GM21360 (cell line): ENCODE measurements around the gene TKFC.
"Not testable (repeated sequence)": the region's sequence is repeated elsewhere in the genome, so short reads cannot be mapped to it uniquely, and the experiment has no call there.

ENCODE experiments used
- ATAC-seq: cut with Tn5 transposase; IDR thresholded peaks from one replicate; pipeline ENCODE4 v1.9.1; 2021; ENCODE audit warnings: mild to moderate bottlenecking, moderate library complexity; ENCODE audit not compliant: unreplicated experiment

Gene TKFC

DNA sequence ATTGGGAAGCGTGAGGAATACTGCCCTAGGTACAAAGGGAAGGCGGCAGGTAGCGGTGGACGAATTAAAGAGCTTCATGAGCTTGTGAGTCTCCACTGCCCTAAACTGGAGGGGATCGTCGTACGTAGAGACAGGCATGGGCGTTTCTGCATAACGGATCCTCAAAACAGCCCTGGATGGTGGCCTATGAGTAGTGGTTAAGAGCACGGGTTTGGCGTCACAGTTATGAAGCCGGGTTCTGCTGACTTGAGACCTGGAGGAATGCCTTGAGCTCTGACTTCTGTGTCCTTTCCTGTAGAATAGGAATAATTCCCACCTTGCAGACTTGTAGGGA lies 29.5 kb downstream of the TKFC start:
- ATAC-seq, result no peak

DNA sequence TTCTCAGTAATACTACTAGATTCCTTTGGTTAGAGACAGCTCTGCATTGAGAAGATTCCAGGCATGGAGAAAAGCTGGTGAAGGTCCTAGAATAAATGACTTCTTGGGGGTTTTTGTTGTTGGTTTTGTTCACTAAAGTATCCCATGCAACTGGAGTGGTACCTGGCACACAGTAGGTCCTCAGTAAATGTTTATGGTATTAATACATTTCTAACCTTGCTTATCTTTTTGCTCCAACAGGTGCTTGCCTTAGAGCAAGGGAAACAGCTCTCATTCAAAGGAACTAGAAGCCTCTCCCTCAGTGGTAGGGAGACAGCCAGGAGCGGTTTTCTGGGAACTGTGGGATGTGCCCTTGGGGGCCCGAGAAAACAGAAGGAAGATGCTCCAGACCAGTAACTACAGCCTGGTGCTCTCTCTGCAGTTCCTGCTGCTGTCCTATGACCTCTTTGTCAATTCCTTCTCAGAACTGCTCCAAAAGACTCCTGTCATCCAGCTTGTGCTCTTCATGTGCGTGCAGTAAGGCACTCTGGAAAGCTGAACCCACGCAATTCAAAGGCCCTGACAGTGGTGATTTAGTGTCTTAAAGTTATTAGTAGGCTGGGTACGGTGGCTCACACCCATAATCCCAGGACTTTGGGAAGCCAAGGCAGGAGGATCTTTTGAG lies 31.1 kb downstream of the TKFC start:
- no peak for ATAC-seq

DNA sequence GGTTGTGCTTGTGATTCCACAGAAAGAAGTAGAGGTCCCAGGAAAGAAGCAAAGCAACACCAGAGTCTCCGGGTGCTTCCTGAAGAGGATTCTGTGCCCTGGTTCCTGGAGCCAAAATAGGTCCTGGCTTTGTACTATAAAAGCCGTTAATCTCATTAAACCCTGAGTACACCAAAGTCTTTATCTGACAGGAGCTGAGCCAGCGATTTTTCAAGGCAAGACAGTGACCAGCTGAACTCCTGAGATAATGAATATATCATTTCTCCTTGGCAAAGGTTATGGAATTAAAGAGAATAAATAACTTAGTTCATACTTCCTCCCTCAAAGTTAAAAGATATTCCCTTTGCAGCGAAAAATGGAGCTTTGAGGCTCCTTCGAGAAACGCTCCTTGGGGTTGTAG lies 34.4 kb downstream of the TKFC start:
- ATAC-seq, result no peak

DNA sequence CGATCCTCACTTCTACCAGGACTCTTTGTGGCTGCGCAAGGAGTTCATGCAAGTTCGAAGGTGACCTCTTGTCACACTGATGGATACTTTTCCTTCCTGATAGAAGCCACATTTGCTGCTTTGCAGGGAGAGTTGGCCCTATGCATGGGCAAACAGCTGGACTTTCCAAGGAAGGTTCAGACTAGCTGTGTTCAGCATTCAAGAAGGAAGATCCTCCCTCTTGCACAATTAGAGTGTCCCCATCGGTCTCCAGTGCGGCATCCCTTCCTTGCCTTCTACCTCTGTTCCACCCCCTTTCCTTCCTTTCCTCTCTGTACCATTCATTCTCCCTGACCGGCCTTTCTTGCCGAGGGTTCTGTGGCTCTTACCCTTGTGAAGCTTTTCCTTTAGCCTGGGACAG lies 35.6 kb downstream of the TKFC start:
- no peak for ATAC-seq

DNA sequence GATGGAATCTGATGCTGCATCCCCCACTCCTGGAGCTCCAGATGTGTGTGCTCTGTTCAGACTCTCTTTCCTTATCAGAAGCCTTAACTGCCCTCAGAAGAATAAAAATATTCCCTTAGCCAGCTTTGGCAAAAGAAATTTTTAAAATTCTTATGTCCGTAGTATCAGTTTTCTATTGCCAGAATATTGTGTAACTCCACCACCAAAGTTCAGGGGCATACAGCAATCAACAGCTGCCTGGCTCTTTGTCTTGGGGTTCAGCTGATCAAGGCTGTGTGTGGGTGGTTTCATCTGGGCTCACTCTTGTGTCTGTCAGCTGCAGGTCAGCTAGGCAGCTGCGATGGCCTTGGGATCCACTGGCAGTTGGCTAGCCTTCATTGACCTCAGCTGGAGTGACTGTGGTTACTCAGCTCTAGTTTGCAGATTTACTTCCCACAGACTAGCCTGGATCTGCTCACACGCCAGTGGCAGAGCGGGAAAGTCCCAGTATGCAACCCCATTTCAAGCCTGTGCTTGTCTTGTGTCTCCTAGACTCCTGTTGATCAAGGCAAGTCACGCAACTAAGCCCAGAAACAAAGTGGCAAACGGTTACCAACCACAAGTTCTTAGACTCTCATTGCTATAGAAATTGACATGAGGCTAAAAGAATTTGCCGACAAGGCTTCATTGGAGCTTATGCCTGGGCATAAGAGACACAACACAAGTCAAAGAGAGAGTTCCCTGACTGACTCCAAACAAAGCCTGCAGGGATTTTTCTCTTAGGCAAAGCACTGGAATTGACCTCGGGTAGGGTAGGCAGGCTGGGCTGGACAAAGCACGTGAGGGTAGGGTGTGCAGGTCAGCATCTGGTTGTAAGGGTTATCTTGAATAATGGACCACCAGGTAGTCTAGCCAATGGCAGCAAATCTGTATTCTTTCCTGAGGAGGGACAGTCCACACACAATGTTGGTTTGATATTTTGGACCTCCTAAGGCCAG lies 36.6 kb downstream of the TKFC start:
- no peak for ATAC-seq

DNA sequence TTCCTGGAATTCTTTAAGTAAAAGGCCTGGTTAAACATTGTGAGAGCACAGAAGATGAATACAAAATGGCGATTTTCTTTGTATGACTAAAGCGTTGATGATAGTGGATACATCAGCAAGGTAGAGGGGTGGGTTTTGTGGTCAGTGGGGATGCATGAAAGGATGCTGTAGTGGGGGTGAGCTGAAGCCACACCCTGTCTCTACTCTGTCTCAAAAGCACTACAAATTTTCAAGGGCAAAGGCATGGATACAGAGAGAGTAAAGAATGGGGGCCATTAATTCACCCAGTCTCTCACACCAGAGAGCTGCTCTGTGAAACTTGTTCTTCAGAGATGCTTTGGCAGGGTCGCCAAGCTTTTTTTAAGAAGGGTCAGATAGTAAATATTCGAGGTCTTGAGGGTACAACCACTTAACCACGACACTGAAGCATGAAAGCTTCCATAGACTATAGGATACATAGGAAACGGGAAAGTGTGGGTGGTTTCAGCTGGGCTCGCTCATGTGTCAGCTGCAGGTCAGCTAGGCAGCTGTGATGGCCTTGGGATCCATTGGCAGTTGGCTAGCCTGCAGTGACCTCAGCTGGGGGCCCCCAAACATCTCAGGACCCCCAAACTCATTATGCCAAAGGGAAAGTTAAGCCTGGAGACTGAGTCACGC lies 37.4 kb downstream of the TKFC start:
- ATAC-seq, result no peak

DNA sequence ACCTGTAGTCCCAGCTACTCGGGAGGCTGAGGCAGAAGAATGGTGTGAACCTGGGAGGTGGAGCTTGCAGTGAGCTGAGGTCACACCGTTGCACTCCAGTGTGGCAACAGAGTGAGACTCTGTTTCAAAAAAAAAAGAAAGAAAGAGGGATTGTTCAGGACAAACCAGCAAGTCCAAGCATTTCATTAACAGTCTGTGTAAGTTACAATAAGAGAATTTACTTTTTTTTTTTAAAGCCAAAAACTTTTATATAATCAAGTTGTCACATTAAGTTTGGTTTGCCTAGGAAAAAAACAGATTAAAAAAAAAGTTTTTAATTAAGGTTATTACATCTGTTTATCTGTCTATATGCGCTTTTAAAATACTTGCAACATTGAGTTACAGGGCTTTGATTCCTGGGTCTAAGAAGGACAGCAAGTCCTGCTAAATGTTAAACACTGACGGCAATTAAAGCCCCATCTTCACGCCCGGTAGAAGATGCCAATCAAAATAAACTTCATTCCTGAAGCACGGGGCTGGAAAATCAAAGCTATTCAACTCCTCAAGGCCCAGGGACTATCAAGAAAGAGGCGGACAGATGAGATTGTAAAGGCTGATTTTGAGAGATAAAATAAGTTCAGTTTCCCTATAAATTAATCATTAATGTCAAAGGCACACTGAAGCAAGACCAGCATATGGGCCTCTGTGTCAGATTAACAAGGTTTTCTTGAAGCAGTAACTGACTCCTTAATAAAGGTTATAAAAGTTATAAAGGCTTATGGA lies 39.8 kb downstream of the TKFC start:
- ATAC-seq, result no peak

DNA sequence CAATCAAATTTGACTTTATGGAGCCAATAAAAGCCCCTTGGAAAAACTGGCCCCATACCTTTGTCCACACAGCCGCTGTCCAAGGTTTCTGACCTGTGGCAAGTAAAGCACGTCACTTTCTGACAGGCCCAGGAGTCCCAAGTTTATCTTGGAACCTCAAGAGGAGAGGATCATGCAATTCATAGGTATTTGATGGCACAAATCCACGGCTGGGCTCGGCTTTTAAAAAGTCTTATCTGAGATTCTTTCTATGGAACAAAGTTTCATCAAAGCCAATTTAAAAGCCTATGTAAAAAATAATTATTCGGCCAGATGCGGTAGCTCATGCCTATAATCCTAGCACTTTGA lies 42.7 kb downstream of the TKFC start:
- no peak for ATAC-seq

DNA sequence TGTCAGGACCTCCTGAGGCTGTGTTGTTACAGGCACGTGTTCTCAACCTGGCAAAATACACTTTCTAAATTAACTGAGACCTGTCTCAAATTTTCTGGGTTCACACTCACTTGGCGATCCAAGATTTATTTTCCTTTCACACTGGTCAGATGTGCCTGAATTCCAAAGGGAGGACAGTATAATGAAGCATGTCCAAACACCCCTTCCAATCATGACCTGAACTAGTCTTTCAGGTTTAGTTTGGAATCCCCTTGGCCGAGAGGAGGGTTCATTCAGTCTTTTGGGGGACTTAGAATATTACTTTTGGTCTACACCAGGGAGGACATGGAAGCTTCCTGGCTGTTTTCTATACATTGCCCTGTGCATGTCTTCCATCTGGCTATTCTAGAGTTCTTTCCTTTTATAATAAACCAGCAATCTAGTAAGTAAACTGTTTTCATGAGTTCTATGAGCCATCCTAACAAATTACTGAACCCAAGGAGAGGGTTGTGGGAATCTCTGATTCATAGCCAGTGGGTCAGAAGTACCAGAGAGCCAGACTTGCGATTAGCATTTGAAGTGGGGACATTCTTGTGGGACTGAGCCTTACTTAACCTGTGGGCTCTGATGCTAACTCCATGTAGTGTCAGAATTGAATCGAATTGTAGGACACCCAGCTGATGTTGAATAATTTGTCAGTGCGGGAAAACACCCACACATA lies 44.6 kb downstream of the TKFC start:
- ATAC-seq, result no peak

DNA sequence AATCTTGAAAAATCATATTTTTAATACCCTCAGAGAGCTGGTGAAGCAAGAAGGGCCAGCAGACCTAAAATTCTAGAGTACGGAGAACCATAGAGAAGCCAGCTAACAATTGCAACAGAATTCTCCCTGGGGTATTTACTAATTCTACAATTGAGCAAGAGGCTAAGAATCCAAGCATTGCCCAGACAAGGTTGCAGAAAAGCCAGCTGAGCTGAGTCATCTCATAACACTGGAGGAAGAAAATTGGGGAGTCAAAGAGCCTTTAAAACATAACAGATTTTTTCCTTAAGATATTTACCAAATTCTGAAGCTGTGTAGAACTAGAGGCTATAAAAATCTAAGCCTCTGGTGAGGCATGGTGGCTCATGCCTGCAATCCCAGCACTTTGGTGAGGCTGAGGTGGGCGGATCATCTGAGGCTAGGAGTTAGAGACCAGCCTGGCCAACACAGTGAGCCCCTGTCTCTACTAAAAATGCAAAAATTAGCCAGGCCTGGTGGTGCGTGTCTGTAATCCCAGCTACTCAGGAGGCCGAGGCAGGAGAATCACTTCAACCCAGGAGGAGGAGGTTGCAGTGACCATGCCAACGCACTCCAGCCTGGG lies 45.8 kb downstream of the TKFC start:
- ATAC-seq, result no peak

DNA sequence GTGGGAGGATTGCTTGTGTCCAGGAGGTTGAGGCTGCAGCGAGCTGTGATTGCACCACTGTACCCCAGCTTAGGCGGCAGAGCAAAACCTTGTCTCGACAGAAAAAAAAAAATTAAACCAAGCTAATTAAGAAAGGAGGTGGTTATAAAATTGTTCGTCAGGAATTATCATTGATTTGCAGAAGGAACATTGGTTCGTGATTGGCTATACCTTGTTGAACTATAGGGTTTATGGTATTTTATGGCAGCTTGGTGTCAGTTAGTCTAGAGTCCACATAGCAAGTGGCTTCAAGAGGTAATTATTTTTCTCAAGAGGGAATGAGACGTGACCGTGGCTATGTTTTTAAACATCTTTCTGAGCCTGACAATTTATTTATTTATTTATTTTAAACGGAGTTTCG lies 47.9 kb downstream of the TKFC start:
- no peak for ATAC-seq

DNA sequence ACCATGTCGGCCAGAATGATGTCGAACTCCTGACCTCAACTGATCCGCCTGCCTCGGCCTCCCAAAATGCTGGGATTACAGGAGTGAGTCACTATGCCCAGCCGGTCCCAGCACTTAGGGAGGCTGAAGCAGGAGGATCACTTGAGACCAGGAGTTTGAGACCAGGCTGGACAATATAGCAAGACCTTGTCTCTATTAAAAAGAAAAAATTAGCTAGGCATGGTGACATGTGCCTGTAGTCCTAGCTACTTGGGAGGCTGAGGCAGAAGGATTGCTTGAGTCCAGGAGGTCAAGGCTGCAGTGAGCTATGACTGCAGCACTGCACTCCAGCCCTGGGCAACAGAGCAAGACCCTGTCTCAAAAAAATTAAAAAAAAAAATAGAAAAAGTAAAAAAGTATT lies 50.8 kb downstream of the TKFC start:
- ATAC-seq, result not testable (repeated sequence)

DNA sequence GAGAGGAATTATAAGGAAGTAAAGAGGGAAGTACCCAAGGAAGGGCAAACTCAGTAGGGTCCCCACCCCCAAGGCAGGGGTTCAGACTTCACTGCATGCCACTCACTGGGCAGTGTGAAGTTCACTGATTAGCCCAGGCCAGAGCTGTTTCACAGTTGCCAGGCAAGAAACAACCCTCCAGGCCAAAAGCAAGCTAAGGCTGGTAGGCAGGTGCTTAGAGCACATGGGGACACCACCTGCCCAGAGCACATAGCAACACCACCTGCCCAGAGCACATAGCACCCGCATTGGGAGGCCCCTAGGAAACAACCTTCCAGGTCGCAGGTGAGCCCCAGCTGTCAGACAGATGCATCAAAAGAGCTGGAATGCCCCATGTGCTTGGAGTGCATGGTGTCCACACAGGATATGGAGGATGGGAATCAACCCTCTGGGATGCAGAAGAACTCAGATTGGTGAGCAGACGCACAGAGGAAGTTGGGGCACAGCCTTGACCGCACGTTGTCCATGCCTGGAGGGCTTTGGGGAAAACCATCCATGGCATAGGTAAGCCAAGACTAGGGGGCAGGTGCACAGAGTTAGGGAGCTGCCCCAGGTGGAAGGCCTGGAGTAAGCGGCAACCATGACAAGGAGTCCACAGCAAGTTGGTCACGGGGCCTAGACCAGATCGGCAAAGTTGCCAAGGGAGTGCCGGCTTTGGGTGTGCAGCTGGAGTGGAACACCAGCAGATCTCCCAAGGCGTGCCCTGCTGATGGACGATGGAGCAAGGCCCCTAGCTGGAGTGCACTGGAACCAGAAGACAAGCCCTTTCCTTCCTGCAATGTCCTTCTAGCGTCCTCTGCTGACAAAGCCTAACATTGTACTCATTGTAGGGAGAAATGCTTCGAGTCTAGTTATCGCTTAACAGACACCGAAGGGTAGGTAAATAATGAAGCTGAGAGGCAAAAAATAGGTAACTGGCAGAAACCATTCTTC lies 51.5 kb downstream of the TKFC start:
- ATAC-seq, result no peak

DNA sequence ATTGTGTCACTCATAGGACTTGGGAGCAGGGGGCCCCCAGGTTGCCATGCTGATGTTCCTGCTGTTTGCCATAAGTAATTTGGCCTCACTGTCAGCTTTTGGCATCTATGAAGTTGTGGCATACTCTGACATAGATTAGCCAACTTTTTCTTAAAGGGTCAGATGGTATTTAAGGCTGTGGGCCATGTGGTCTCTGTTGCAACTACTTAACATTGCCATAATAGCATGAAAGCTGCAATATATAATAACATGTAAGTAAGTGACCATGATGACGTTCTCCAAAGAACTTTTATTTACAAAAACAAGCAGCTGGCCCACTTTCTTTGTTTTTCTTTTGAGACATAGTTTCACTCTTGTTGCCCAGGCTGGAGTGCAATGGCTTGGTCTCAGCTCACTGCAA lies 57.1 kb downstream of the TKFC start:
- ATAC-seq, result no peak

DNA sequence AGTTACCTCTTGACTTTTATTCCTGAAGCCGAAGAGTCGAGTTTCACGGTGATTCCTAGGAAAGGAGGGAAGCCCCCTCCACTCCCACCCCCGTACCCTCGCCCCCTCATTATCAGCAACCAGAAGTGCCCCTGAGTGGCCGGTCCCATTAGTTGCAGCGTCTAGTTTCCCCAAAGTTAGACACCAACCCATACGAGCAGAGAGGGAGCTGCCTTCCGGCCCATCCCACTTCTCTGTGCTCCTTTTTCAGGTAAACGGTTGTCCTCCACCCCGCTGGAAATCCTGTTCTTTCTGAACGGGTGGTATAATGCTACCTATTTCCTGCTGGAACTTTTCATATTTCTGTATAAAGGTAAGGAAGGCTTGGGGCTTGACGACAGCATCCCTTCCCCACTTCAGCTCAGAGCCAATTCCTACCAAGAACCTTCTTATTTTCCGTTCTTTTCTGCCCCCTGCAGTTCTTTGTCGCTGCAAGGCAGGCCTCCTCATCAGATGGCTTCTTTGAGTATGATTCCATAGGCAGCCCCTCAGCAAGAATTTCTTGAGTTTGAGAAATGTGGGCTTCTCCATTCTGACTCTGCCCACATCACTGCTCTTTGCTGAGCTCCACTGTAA lies 60.1 kb downstream of the TKFC start:
- no peak for ATAC-seq
